CD14-positive monocyte (primary cell): ENCODE measurements around the gene TEX11. TPM values are rescaled to one million over a fixed set of nuclear protein-coding genes. Genes with fewer than 3 reads are reported as not detected.

Experiments used
- DNase-seq, 3 donors: peaks; one replicate each; pipeline ENCODE4 v3.0.0-alpha.2; 2011 to 2022
- H2AFZ ChIP-seq: 2 replicates; pipeline ENCODE4 v1.6.0; 2012; ENCODE audit warnings: mild to moderate bottlenecking, low read depth, low read length, inconsistent platforms; ENCODE audit not compliant: insufficient read depth, poor library complexity, severe bottlenecking
- H3K27ac ChIP-seq, 2 donors: 1 replicate in 1 of 2; 2 replicates in 1 of 2; pipeline ENCODE4 v1.5.1; 2012 to 2013; ENCODE audit warnings: low read length in 2 of 2, control low read depth in 1 of 2, inconsistent platforms in 1 of 2, low read depth in 1 of 2, mild to moderate bottlenecking in 1 of 2
- H3K27me3 ChIP-seq, 2 donors: one replicate each; pipeline versions ENCODE4 v1.6.0 to v1.6.1; 2011 to 2013; ENCODE audit warnings: low read length in 2 of 2; ENCODE audit not compliant: control insufficient read depth in 2 of 2, insufficient read depth in 2 of 2
- H3K36me3 ChIP-seq, 2 donors: replicated peaks in 1 of 2; 1 replicate in 1 of 2; 2 replicates in 1 of 2; pipeline versions ENCODE4 v1.5.1 to v1.6.1; 2012 to 2013; ENCODE audit warnings: low read length in 2 of 2, control low read depth in 1 of 2, inconsistent platforms in 1 of 2, mild to moderate bottlenecking in 1 of 2; ENCODE audit not compliant: insufficient read depth in 2 of 2, control insufficient read depth in 1 of 2
- H3K4me1 ChIP-seq, 2 donors: 1 replicate in 1 of 2; 2 replicates in 1 of 2; pipeline versions ENCODE4 v1.5.1 to v1.6.1; 2012 to 2013; ENCODE audit warnings: low read length in 2 of 2, control low read depth in 1 of 2, inconsistent platforms in 1 of 2, mild to moderate bottlenecking in 1 of 2, moderate library complexity in 1 of 2; ENCODE audit not compliant: insufficient read depth in 2 of 2, control insufficient read depth in 1 of 2
- H3K4me2 ChIP-seq: replicated peaks from 2 replicates; pipeline ENCODE3; 2012; ENCODE audit warnings: low read length, moderate library complexity, mild to moderate bottlenecking; ENCODE audit not compliant: poor library complexity, severe bottlenecking; ENCODE audit errors: extremely low read depth
- H3K4me3 ChIP-seq, 3 experiments: fragments of 200-600 bp in 1 of 3; sonication (generic) in 1 of 3; replicated peaks in 1 of 3; 1 replicate in 2 of 3; 2 replicates in 1 of 3; pipeline ENCODE4 v1.5.1; 2011 to 2013; ENCODE audit warnings: low read length in 3 of 3, mild to moderate bottlenecking in 3 of 3, control low read depth in 2 of 3, low read depth in 2 of 3, inconsistent platforms in 1 of 3, moderate library complexity in 1 of 3
- H3K79me2 ChIP-seq: 2 replicates; pipeline ENCODE4 v1.6.0; 2012; ENCODE audit warnings: mild to moderate bottlenecking, control low read depth, inconsistent platforms, low read length, moderate library complexity; ENCODE audit not compliant: insufficient read depth
- H3K9ac ChIP-seq: 2 replicates; pipeline ENCODE4 v1.6.0; 2017; ENCODE audit warnings: low read length, mild to moderate bottlenecking; ENCODE audit not compliant: insufficient read depth, poor library complexity, severe bottlenecking
- H3K9me3 ChIP-seq, 2 donors: replicated peaks in 1 of 2; 1 replicate in 1 of 2; 2 replicates in 1 of 2; pipeline versions ENCODE4 v1.5.1 to v1.6.1; 2012 to 2013; ENCODE audit warnings: low read length in 2 of 2, control low read depth in 1 of 2; ENCODE audit not compliant: control insufficient read depth in 1 of 2, insufficient read depth in 1 of 2
- H4K20me1 ChIP-seq: 2 replicates; pipeline ENCODE4 v1.6.0; 2012; ENCODE audit warnings: mild to moderate bottlenecking, low read length, control low read depth, moderate library complexity; ENCODE audit not compliant: insufficient read depth
- H3K27ac Mint-ChIP-seq, 7 donors: one replicate each; pipeline ENCODE4 v1.8.0; 2020; ENCODE audit warnings: mild to moderate bottlenecking in 7 of 7, mixed read lengths in 7 of 7, moderate library complexity in 6 of 7, inconsistent platforms in 2 of 7
- H3K27me3 Mint-ChIP-seq, 3 donors: one replicate each; pipeline ENCODE4 v1.8.0; 2021 to 2022; ENCODE audit warnings: low read depth in 3 of 3, mild to moderate bottlenecking in 3 of 3, mixed read lengths in 3 of 3, moderate library complexity in 3 of 3, inconsistent platforms in 1 of 3
- H3K36me3 Mint-ChIP-seq, 2 donors: one replicate each; pipeline ENCODE4 v1.8.0; 2020; ENCODE audit warnings: mixed read lengths in 2 of 2, inconsistent platforms in 1 of 2, mild to moderate bottlenecking in 1 of 2
- H3K4me1 Mint-ChIP-seq: one replicate; pipeline ENCODE4 v1.8.0; 2020; ENCODE audit warnings: mild to moderate bottlenecking, mixed read lengths
- H3K4me3 Mint-ChIP-seq, 2 donors: one replicate each; pipeline ENCODE4 v1.8.0; 2020; ENCODE audit warnings: mild to moderate bottlenecking in 2 of 2, mixed read lengths in 2 of 2, moderate library complexity in 1 of 2
- H3K9me3 Mint-ChIP-seq, 7 donors: one replicate each; pipeline ENCODE4 v1.8.0; 2020 to 2022; ENCODE audit warnings: mixed read lengths in 7 of 7, mild to moderate bottlenecking in 6 of 7, moderate library complexity in 6 of 7, inconsistent platforms in 2 of 7
- WGBS: methylation state at CpG from one replicate; pipeline ENCODE4 v1.1.5; 2013; ENCODE audit warnings: missing lambda C conversion rate; ENCODE audit not compliant: insufficient coverage; 5-methylcytosine and 5-hydroxymethylcytosine counted together
- intact Hi-C, 2 donors: fragments of 100-400 bp; cut with micrococcal nuclease; formaldehyde crosslinking; loops; one replicate each; pipeline versions ENCODE4 v1.15.0 to v1.15.1; 2023
- polyA plus RNA-seq, 3 donors: library from polyadenylated mRNA; depleted of rRNA in 1 of 3; unstranded in 2 of 3; stranded (reverse) in 1 of 3; fragments of 300-500 nt in 2 of 3; fragments of >200 nt in 1 of 3; fragmentation: Illumina TruSeq in 2 of 3; gene quantifications; 1 replicate in 2 of 3; 2 replicates in 1 of 3; pipeline ENCODE4 v1.2.3, GENCODE V29; 2012 to 2021
- TF ChIP-seq, protein P1 (sequence below): fragments of 200-600 bp; IDR thresholded peaks from one replicate; pipeline ENCODE4 v1.8.0; 2022; ENCODE audit warnings: antibody characterized with exemption, mild to moderate bottlenecking

Gene TEX11
- polyA plus RNA-seq, 3 donors = not detected

DNA sequence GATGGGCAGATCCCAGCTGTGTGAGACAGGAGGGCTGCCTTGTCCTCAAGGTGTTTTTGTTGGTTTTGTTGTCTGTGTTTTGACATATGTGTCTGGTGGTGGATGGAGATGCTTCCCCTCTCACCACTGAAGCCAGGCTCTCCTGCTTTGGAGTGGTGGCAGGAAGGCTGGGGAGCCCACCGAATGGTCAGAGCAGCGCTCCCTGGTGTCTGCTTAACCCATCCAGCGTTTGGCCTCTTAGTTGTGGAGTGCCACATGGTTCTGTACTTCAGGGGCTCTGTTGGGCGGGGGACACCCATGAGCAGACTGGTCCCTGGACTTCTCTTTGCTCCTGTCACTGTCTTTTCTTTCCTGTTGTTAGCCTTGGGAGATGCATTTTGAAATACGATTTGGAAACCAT is 412.0 kb downstream of the TEX11 start:
- Histone ChIP-seq H2AFZ (no peak overlapping the region), H3K27ac (no peak overlapping the region), H3K4me1 (no peaks in the 10 kb centered on the region), H3K36me3 (no peaks in the 10 kb centered on the region), H3K9me3 (no peaks in the 10 kb centered on the region), H3K27me3 (no peaks in the 10 kb centered on the region), H3K9ac (no peak overlapping the region), H3K4me2 (no peak overlapping the region), H3K4me3 (no peak overlapping the region), H4K20me1 (no peaks in the 10 kb centered on the region), H3K79me2 (no peaks in the 10 kb centered on the region)
- no peak overlapping the region for H3K4me3 Mint-ChIP-seq
- intact Hi-C loops = no loop called here
- peaks cover 0 to 4% (median 2%) of the 10 kb centered on the region in 3 donors for H3K27me3 Mint-ChIP-seq
- TF ChIP-seq, protein P1, sequence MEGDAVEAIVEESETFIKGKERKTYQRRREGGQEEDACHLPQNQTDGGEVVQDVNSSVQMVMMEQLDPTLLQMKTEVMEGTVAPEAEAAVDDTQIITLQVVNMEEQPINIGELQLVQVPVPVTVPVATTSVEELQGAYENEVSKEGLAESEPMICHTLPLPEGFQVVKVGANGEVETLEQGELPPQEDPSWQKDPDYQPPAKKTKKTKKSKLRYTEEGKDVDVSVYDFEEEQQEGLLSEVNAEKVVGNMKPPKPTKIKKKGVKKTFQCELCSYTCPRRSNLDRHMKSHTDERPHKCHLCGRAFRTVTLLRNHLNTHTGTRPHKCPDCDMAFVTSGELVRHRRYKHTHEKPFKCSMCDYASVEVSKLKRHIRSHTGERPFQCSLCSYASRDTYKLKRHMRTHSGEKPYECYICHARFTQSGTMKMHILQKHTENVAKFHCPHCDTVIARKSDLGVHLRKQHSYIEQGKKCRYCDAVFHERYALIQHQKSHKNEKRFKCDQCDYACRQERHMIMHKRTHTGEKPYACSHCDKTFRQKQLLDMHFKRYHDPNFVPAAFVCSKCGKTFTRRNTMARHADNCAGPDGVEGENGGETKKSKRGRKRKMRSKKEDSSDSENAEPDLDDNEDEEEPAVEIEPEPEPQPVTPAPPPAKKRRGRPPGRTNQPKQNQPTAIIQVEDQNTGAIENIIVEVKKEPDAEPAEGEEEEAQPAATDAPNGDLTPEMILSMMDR = no peak
- no peaks in the 10 kb centered on the region for H3K9me3 Mint-ChIP-seq
- 67% methylated on average over 1 of the region's 5 CpGs for WGBS
- DNase-seq = no peak
- H3K27ac Mint-ChIP-seq = no peak overlapping the region
- no peaks in the 10 kb centered on the region for H3K4me1 Mint-ChIP-seq
- H3K36me3 Mint-ChIP-seq = no peaks in the 10 kb centered on the region

DNA sequence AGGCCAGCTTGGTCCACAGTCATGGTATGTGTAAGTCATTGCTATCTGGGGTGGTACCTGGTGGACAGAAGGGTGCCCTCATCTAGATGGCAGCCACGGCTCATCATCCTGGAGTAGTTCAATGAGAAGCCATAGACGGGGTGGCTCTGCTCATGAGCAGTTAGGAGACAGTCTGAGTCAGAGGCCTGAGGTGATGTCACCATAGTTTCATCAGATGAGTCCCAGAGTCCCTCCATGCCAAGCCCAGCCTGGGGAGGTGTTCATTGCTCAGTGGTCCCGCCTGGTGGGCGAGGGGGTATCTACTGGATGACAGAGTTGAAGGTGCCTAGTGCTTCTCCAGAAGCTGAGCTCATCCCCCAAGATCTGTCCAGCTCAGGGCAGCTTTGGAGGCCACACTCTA is 414.1 kb downstream of the TEX11 start:
- no peak overlapping the region for H3K4me3 ChIP-seq
- no peak overlapping the region for H2AFZ ChIP-seq
- no peak for DNase-seq
- H3K36me3 ChIP-seq = no peaks in the 10 kb centered on the region
- H3K9me3 ChIP-seq = no peaks in the 10 kb centered on the region
- H3K4me1 ChIP-seq = no peaks in the 10 kb centered on the region
- no peak overlapping the region for H3K4me2 ChIP-seq
- H3K36me3 Mint-ChIP-seq = no peaks in the 10 kb centered on the region
- TF ChIP-seq, protein P1 = no peak
- H3K4me1 Mint-ChIP-seq = no peaks in the 10 kb centered on the region
- H3K9ac ChIP-seq = no peak overlapping the region
- WGBS = no CpG with 5 or more reads among the region's 4 CpGs
- no peaks in the 10 kb centered on the region for H3K27me3 ChIP-seq
- H3K27ac Mint-ChIP-seq = no peak overlapping the region
- H3K9me3 Mint-ChIP-seq = no peaks in the 10 kb centered on the region
- no peaks in the 10 kb centered on the region for H3K79me2 ChIP-seq
- H3K27me3 Mint-ChIP-seq = peaks cover 0 to 2% (median 2%) of the 10 kb centered on the region in 3 donors
- intact Hi-C loops = no loop called here
- H3K27ac ChIP-seq = no peak overlapping the region
- H3K4me3 Mint-ChIP-seq = no peak overlapping the region
- no peaks in the 10 kb centered on the region for H4K20me1 ChIP-seq
